ENCODE measurements around the gene CEP89.
"Not testable (repeated sequence)": the region's sequence is repeated elsewhere in the genome, so short reads cannot be mapped to it uniquely, and the experiment has no call there.

Gene CEP89

DNA sequence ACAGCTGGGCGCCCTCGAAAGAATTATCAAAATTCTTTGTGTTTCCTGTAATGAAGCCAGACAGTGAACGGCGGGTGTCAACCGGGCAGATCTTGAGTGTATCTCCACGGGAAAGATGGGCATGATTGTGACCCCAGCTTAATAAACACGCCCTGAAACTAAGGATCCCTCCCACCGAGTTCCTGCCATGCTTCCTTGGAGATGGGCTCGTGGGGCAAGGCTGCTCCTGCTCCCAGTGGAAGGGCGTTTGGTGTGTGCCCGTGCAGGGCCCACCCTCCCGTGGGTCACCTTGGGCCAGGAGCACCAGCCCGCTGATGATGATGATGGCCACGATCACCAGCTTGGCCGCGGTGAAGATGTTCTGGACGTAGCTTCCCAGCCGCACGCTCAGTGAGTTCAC lies 109.6 kb downstream of the CEP89 start:
- POLR2A ChIA-PET, result no interaction called here
- CTCF ChIA-PET, result no interaction called here
- TF ChIP-seq CTCF (IDR thresholded peaks at IDR 0.05; ENCODE audit: control extremely low read depth, extremely low read depth, low read depth, missing control alignments), result no peak

GRCh38 chr19:32861596-32861995 lies 110.2 kb downstream of the CEP89 start:
- ChIA-PET POLR2A (no interaction called here), CTCF (no interaction called here)
- TF ChIP-seq CTCF (IDR thresholded peaks at IDR 0.05; ENCODE audit: control extremely low read depth, extremely low read depth, low read depth, missing control alignments), result no peak
- DNase-seq (ENCODE audit: extremely low spot score), result no peak

More for the DNA sequence above, 109.6 kb downstream of the CEP89 start:
- no peak for DNase-seq (ENCODE audit: extremely low spot score)

DNA sequence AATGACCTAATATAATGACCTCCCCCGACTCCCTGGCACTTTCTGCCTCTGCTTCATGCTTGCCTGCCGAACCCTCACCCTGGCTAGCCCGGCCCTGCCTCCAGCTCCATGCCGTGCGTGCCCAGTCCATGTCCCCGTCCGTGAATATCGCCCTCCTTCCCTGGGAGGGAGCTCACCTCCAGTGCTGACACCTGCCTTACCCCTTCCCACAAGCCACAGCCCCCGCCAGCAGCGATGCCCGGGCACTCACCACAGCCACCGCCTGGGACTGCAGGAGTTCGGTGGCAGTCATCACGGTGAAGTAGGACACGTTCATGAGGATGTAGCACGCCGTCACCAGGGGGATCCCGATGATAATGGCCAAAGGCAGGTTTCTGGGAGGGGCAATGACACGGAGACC lies 112.2 kb downstream of the CEP89 start:
- no peak for TF ChIP-seq CTCF (IDR thresholded peaks at IDR 0.05; ENCODE audit: control extremely low read depth, extremely low read depth, low read depth, missing control alignments)
- ChIA-PET CTCF (interaction anchor here (1.2 kb wide), 1 partner anchor 67 kb away, joined by 3 read pairs; no protein-coding TSS in a partner anchor), POLR2A (no interaction called here)
- no peak for DNase-seq (ENCODE audit: extremely low spot score)

- no peak for TF ChIP-seq CTCF (IDR thresholded peaks at IDR 0.05; ENCODE audit: control extremely low read depth, extremely low read depth, low read depth, missing control alignments)
- ChIA-PET POLR2A (no interaction called here), CTCF (no interaction called here)
- no peak for DNase-seq (ENCODE audit: extremely low spot score)
Observed at GRCh38 chr19:32858559-32858958, 113.2 kb downstream of the CEP89 start.

DNA sequence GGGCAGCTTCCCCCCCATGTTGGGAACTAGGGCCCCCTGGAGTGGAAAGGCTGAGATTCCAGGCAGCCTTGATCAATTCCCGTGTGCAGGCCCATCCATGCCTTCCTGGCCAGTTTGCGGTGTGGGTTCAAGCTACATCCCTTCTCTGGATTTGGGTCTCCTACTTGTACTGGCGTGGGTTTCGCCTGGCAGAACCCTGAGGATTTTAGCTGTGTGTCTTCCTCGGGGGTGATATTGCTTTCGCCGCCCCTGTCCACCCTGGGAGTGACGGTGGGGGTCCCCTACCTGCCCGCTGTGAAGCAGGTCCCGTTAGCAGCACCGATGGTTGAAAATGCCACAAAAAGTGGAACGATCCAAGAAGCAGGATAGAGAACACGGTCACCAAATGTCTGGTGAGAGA lies 113.6 kb downstream of the CEP89 start:
- CTCF ChIA-PET, result no interaction called here
- DNase-seq (ENCODE audit: extremely low spot score), result no peak
- no peak for TF ChIP-seq CTCF (IDR thresholded peaks at IDR 0.05; ENCODE audit: control extremely low read depth, extremely low read depth, low read depth, missing control alignments)
- POLR2A ChIA-PET, result no interaction called here

GRCh38 chr19:32857584-32857983 lies 114.2 kb downstream of the CEP89 start:
- ChIA-PET CTCF (no interaction called here), POLR2A (no interaction called here)
- no peak for DNase-seq (ENCODE audit: extremely low spot score)
- TF ChIP-seq CTCF (IDR thresholded peaks at IDR 0.05; ENCODE audit: control extremely low read depth, extremely low read depth, low read depth, missing control alignments), result no peak

DNA sequence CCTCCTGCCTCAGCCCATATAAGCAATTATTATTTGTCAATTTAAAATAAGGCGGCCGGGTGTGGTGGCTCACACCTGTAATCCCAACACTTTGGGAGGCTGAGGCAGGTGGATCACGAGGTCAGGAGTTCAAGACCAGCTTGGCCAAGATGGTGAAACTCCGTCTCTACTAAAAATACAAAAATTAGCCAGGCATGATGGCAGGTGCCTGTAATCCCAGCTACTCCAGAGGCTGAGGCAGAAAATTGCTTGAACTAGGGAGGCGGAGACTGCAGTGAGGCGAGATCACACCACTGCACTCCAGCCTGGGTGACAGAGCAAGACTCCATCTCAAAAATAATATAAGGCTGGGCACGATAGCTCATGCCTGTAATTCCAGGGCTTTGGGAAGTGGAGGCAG lies 114.9 kb downstream of the CEP89 start:
- POLR2A ChIA-PET; DNase-seq (ENCODE audit: extremely low spot score): not testable (repeated sequence)
- CTCF ChIA-PET, result interaction anchor here (1.0 to 2.1 kb wide), 2 partner anchors 9 to 119 kb away, joined by 3 to 8 read pairs; no protein-coding TSS in a partner anchor
